Bronchial epithelial cell (primary cell): Measurements from ENCODE around the gene EPN1. TPM values are rescaled to one million over a fixed set of nuclear protein-coding genes. Genes with fewer than 3 reads are reported as not detected.

Experiments used
- DNase-seq: peaks from one replicate; pipeline ENCODE4 v3.0.0-alpha.2; 2010; ENCODE audit warnings: low read depth
- FAIRE-seq: peaks from 2 replicates; lab custom pipeline; 2011; peaks lifted over from hg19 to GRCh38; lab: Jason Lieb, UNC
- H3K27me3 ChIP-seq: 2 replicates; pipeline ENCODE4 v1.5.1; 2011; ENCODE audit warnings: low read length; ENCODE audit not compliant: control insufficient read depth, insufficient read depth
- H3K36me3 ChIP-seq: 2 replicates; pipeline ENCODE4 v1.5.1; 2011; ENCODE audit warnings: low read length; ENCODE audit not compliant: control insufficient read depth, insufficient read depth
- H3K4me3 ChIP-seq: 2 replicates; pipeline ENCODE4 v1.5.1; 2011; ENCODE audit warnings: mild to moderate bottlenecking, low read depth, low read length, control low read depth
- CTCF ChIP-seq: IDR thresholded peaks from 2 replicates; pipeline ENCODE4 v1.5.1; 2011; ENCODE audit warnings: mild to moderate bottlenecking, moderate library complexity, low read length, control low read depth, inconsistent platforms; ENCODE audit not compliant: insufficient read depth, severe bottlenecking
- total RNA-seq: library from RNA; depleted of rRNA; stranded (reverse); fragments of >200 nt; gene quantifications from 2 replicates; pipeline ENCODE4 v1.2.1, GENCODE V29; 2014

EPN1 gene
- total RNA-seq, 1 donor from 2014 or later, result 28.2 TPM

DNA sequence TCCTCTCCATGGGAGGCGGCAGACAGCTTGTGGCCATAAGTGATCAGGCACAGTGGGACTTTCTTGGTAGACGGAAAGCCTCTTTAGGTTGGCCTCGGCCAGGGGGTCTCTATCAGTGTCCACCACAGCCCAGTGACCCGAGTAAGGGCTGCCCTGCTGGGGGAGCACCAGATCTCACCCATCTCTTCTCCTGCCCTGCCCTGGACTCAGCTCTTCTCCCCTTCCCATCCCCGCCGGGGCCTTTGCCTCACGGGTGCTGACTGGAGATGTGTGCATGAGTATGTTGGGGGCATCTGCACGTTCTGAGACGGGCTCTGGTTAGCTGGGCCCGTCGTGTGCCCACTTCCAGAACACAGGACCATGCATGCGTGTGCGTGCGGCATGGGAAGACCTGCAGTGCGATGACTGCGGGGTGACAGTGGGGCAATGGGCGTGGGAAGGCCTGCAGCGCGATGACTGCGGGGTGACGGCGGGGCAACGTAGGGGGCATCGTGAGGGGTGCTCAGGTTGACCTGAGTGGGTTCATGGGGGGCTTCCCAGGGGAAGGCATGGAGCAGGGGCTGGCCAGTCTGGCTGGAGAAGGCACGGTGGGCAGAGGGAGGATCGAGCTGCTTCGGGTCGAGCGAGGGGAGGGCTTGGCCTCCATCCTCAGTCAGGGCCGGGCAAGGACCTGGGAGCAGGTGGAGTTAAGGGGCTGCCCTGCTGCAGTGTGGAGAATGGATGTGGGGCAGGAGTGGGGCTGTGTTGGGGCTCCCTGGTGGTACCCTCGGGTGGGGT lies 15.9 kb downstream of the EPN1 start:
- Histone ChIP-seq H3K36me3 (peaks cover 40% of the 10 kb centered on the region), H3K27me3 (no peaks in the 10 kb centered on the region), H3K4me3 (no peak overlapping the region)
- no peak for TF ChIP-seq CTCF
- DNase-seq (no peak), FAIRE-seq (no peak)

DNA sequence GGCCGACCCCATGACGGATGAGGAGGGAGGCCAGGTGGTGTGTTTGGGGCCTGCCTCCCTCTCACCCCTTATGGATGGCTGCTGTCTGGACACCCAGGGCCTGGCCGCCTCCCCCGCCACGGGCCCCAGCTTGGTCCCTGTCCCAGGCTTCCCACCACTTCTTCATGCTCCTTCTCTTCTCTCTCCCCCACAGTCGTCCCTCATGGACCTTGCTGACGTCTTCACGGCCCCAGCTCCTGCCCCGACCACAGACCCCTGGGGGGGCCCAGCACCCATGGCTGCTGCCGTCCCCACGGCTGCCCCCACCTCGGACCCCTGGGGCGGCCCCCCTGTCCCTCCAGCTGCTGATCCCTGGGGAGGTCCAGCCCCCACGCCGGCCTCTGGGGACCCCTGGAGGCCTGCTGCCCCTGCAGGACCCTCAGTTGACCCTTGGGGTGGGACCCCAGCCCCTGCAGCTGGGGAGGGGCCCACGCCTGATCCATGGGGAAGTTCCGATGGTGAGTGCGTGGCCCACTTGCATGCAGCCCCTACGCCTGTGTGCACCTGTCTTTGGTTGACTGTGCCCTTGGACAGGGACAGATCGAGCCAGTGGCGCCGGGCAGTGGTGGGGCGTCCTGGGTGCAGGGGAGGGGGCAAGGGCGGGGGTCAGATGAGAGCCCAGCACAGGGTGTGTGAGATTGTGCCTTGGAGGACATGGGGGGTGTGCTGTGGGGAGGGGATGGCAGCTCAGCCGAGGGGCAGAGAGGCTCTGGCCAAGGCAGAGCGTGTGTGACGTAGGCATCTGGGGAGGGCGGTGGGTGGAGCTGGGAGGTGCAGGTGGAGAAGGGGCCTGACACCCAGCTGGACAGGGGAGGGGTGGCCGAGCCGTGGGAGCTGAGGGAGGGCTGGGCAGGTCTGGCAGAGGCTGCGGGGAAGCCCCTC lies 16.8 kb downstream of the EPN1 start:
- Histone ChIP-seq H3K36me3 (peaks cover 35% of the 10 kb centered on the region), H3K27me3 (no peaks in the 10 kb centered on the region), H3K4me3 (no peak overlapping the region)
- FAIRE-seq (no peak), DNase-seq (no peak)
- no peak for TF ChIP-seq CTCF

- DNase-seq (no peak), FAIRE-seq (no peak)
- Histone ChIP-seq H3K4me3 (no peak overlapping the region), H3K36me3 (peaks cover 37% of the 10 kb centered on the region), H3K27me3 (no peaks in the 10 kb centered on the region)
- TF ChIP-seq CTCF, result no peak
Observed at GRCh38 chr19:55692681-55693081, 17.7 kb downstream of the EPN1 start.

GRCh38 chr19:55693336-55693974 lies 18.4 kb downstream of the EPN1 start:
- no peaks in the 10 kb centered on the region for H3K27me3 ChIP-seq
- FAIRE-seq, result no peak
- TF ChIP-seq CTCF, result no peak
- no peak overlapping the region for H3K4me3 ChIP-seq
- peaks cover 35% of the 10 kb centered on the region for H3K36me3 ChIP-seq
- DNase-seq, result no peak

DNA sequence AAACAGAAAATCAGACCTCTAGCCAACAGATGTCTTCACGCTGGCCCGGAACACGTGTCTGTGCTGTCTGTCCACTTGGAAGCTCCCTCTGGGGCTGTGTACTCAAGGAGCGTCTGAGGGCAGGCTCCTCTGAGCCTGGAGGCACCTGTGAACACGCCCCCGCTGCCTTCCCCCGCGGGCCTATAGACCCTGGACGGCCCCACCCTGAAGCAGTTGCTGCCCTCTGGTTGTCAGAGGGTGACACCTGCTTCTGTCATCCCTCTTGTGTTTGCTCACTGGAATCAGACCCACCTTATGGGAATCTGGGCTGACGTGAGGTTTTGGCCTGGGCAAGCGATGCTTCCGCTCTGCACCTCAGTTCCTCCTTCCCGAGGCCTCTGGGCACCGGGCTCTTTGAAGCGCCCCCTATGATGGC lies 19.2 kb downstream of the EPN1 start:
- H3K4me3 ChIP-seq, result no peak overlapping the region
- peaks cover 31% of the 10 kb centered on the region for H3K36me3 ChIP-seq
- no peaks in the 10 kb centered on the region for H3K27me3 ChIP-seq
- DNase-seq (no peak), FAIRE-seq (no peak)
- no peak for TF ChIP-seq CTCF
